WTC11 (cell line): ENCODE measurements around the gene BTBD9. TPM values are rescaled to one million over a fixed set of nuclear protein-coding genes. Genes with fewer than 3 reads are reported as not detected.

ENCODE experiments used
- ATAC-seq: fragments of 200-7000 bp; cut with Tn5 transposase; 2 replicates; pipeline ENCODE4 v1.10.0; 2021; ENCODE audit warnings: mild to moderate bottlenecking, moderate library complexity
- CTCF ChIA-PET: fragments of 300-600 bp; sonication (Branson Sonifier 250); formaldehyde crosslinking; loops from one replicate; lab custom pipeline; 2021; ENCODE audit warnings: antibody characterized with exemption; lab: Charles Lee
- POLR2A ChIA-PET: fragments of 350-600 bp; sonication (Branson Sonifier 250); formaldehyde crosslinking; loops from one replicate; lab custom pipeline; 2021; ENCODE audit warnings: antibody characterized with exemption; lab: Charles Lee
- DNase-seq: peaks from one replicate; pipeline ENCODE4 v3.0.0; 2021; ENCODE audit warnings: low spot score
- H3K27ac Mint-ChIP-seq: 2 replicates; pipeline ENCODE4 v1.8.0; 2021; ENCODE audit warnings: mixed read lengths
- H3K27me3 Mint-ChIP-seq: 2 replicates; pipeline ENCODE4 v1.8.0; 2021; ENCODE audit warnings: low read depth, mild to moderate bottlenecking, moderate library complexity, mixed read lengths
- H3K36me3 Mint-ChIP-seq: 2 replicates; pipeline ENCODE4 v1.8.0; 2021; ENCODE audit warnings: mixed read lengths
- H3K4me1 Mint-ChIP-seq: 2 replicates; pipeline ENCODE4 v1.8.0; 2022; ENCODE audit warnings: mixed read lengths
- H3K4me3 Mint-ChIP-seq: 2 replicates; pipeline ENCODE4 v1.8.0; 2021; ENCODE audit warnings: mild to moderate bottlenecking, moderate library complexity, mixed read lengths
- H3K9me3 Mint-ChIP-seq: 2 replicates; pipeline ENCODE4 v1.8.0; 2021; ENCODE audit warnings: mixed read lengths
- AFF4 ChIP-seq: sonication (generic); formaldehyde crosslinking; IDR thresholded peaks from 2 replicates; pipeline ENCODE4 v1.8.1; 2023; ENCODE audit warnings: mild to moderate bottlenecking, missing genetic modification reagents, borderline replicate concordance
- EMX1 ChIP-seq: fragments of 250-450 bp; sonication (Bioruptor Pico); IDR thresholded peaks from 2 replicates; pipeline ENCODE4 v1.8.0; 2021; ENCODE audit warnings: mild to moderate bottlenecking
- ERG ChIP-seq: fragments of 250-450 bp; sonication (Bioruptor Pico); IDR thresholded peaks from 2 replicates; pipeline ENCODE4 v1.8.0; 2021; ENCODE audit warnings: mild to moderate bottlenecking
- FOXP4 ChIP-seq: sonication (generic); formaldehyde crosslinking; IDR thresholded peaks from 2 replicates; pipeline ENCODE4 v1.8.0; 2022; ENCODE audit warnings: mild to moderate bottlenecking, missing genetic modification reagents
- JAZF1 ChIP-seq: fragments of 250-450 bp; sonication (Bioruptor Pico); IDR thresholded peaks from 2 replicates; pipeline ENCODE4 v1.9.0; 2021; ENCODE audit warnings: moderate library complexity, mild to moderate bottlenecking, inconsistent platforms
- MXD4 ChIP-seq: fragments of 250-450 bp; sonication (Bioruptor Pico); IDR thresholded peaks from 2 replicates; pipeline ENCODE4 v1.8.0; 2021; ENCODE audit warnings: mild to moderate bottlenecking, moderate library complexity, borderline replicate concordance
- NFATC4 ChIP-seq: fragments of 250-450 bp; sonication (Bioruptor Pico); IDR thresholded peaks from 2 replicates; pipeline ENCODE4 v1.9.0; 2021; ENCODE audit warnings: mild to moderate bottlenecking
- NFE2L1 ChIP-seq: sonication (generic); formaldehyde crosslinking; IDR thresholded peaks from 2 replicates; pipeline ENCODE4 v1.8.1; 2023; ENCODE audit warnings: missing genetic modification reagents
- NFYB ChIP-seq: sonication (generic); formaldehyde crosslinking; conservative IDR thresholded peaks from 2 replicates; pipeline ENCODE4 v1.8.0; 2022; ENCODE audit warnings: low read depth, missing genetic modification reagents
- NR2C2 ChIP-seq: sonication (generic); formaldehyde crosslinking; IDR thresholded peaks from 2 replicates; pipeline ENCODE4 v1.8.0; 2022; ENCODE audit warnings: mild to moderate bottlenecking, missing genetic modification reagents
- PRDM15 ChIP-seq: sonication (generic); formaldehyde crosslinking; IDR thresholded peaks from 2 replicates; pipeline ENCODE4 v1.8.0; 2022; ENCODE audit warnings: missing genetic modification reagents
- PREB ChIP-seq: sonication (generic); formaldehyde crosslinking; IDR thresholded peaks from 2 replicates; pipeline ENCODE4 v1.8.1; 2022; ENCODE audit warnings: mild to moderate bottlenecking, missing genetic modification reagents, moderate library complexity, borderline replicate concordance
- RELA ChIP-seq: sonication (generic); formaldehyde crosslinking; IDR thresholded peaks from 2 replicates; pipeline ENCODE4 v1.8.1; 2022; ENCODE audit warnings: missing genetic modification reagents, mild to moderate bottlenecking, borderline replicate concordance
- SMAD4 ChIP-seq: sonication (generic); formaldehyde crosslinking; IDR thresholded peaks from 2 replicates; pipeline ENCODE4 v1.8.0; 2022; ENCODE audit warnings: mild to moderate bottlenecking, missing genetic modification reagents
- USF1 ChIP-seq: sonication (generic); formaldehyde crosslinking; IDR thresholded peaks from 2 replicates; pipeline ENCODE4 v1.8.0; 2022; ENCODE audit warnings: mild to moderate bottlenecking, missing genetic modification reagents
- ZBTB21 ChIP-seq: sonication (generic); formaldehyde crosslinking; IDR thresholded peaks from 2 replicates; pipeline ENCODE4 v1.8.1; 2023; ENCODE audit warnings: mild to moderate bottlenecking, missing genetic modification reagents, borderline replicate concordance
- ZNF219 ChIP-seq: sonication (generic); formaldehyde crosslinking; IDR thresholded peaks from 2 replicates; pipeline ENCODE4 v1.8.0; 2023; ENCODE audit warnings: missing genetic modification reagents, mild to moderate bottlenecking, borderline replicate concordance
- ZNF396 ChIP-seq: fragments of 250-450 bp; sonication (Bioruptor Pico); IDR thresholded peaks from 2 replicates; pipeline ENCODE4 v1.8.0; 2021; ENCODE audit warnings: mild to moderate bottlenecking, moderate library complexity, borderline replicate concordance
- total RNA-seq: library from RNA; stranded (reverse); gene quantifications from 3 replicates; pipeline ENCODE4 v1.2.3, GENCODE V29; 2021

The BTBD9 gene
- total RNA-seq, 1 experiment from 2014 or later: 4.2 TPM

GRCh38 chr6:38212579-38212978 is 427.1 kb downstream of the BTBD9 start (continued):
- TF ChIP-seq AFF4 (CRISPR knock-in tag) (no peak), PRDM15 (CRISPR knock-in tag) (no peak), PREB (CRISPR knock-in tag) (no peak), NFYB (CRISPR knock-in tag) (no peak), NFATC4 (CRISPR knock-in tag) (no peak), EMX1 (CRISPR knock-in tag) (no peak), ZNF396 (CRISPR knock-in tag) (no peak), MXD4 (CRISPR knock-in tag) (no peak), ERG (CRISPR knock-in tag) (no peak)
- TF ChIP-seq, all 79 proteins: peak for 0

- CTCF ChIA-PET: interaction anchor here (1.1 kb wide), 1 partner anchor 74 kb away, joined by 3 read pairs; no protein-coding TSS in a partner anchor
- Mint-ChIP-seq H3K4me3 (no peak overlapping the region), H3K9me3 (no peaks in the 10 kb centered on the region), H3K27me3 (no peaks in the 10 kb centered on the region), H3K27ac (no peak overlapping the region), H3K36me3 (no peaks in the 10 kb centered on the region), H3K4me1 (peaks cover 58% of the 10 kb centered on the region)
- no peak for ATAC-seq
- POLR2A ChIA-PET: no interaction called here
- DNase-seq: no peak
- no peak for TF ChIP-seq ERG (CRISPR knock-in tag)
- no peak for TF ChIP-seq JAZF1 (CRISPR knock-in tag)
- no peak for TF ChIP-seq ZBTB21
- no peak for TF ChIP-seq ZNF219
- TF ChIP-seq SMAD4: no peak
- TF ChIP-seq FOXP4 (CRISPR knock-in tag): no peak
- TF ChIP-seq NR2C2: no peak
- no peak for TF ChIP-seq USF1
- no peak for TF ChIP-seq RELA (CRISPR knock-in tag)
- no peak for TF ChIP-seq PRDM15 (CRISPR knock-in tag)
- no peak for TF ChIP-seq NFE2L1 (CRISPR knock-in tag)
These were observed 427.6 kb downstream of the BTBD9 start for GRCh38 chr6:38212116-38212515.
